ENCODE data around the gene CCL3.
"Not testable (repeated sequence)": the region's sequence is repeated elsewhere in the genome, so short reads cannot be mapped to it uniquely, and the experiment has no call there.

The CCL3 gene

DNA sequence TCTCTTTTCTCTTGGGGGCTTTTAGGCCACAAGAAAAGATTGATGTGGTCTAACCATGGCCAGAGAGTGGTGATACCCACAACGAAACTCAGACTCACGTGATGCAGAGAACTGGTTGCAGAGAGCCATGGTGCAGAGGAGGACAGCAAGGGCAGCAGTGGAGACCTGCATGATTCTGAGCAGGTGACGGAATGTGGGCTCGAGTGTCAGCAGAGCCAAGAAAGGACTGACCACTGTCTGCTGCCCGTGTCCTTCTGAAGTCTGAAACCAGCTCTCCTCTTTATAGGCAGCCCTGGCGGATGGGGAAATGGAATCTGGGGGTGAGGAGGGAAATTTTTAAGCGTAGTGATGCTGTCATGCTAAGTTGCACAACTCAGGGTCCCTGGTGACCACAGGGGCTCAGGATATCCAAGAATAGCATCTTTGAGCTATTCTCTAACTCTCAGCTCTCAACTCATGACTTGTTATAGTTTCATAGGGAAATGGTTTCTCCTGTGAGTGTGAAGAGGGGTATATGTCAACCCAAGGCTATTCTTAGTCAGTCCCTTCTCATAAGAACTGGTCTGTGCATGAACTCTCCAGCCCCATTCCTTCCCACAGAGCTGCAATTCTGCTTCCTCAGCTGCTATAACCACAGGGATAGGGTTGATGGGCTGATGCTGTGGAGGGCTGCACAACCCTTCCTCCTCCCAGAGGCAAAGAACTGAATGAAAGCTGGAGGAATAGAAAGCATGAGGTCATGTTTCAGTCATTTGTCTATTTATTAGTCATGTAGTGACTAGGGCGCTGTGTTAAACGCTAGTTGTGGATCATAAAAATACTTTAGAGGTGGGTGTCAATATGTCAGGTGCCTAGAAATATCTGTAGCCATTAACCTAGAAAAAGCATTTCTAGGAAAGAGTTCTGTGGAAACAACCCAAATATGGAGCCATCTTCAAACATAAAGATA, at the start of gene CCL3:
Gene CCL3 (minus strand): TSS at position 256 of the 949 bp plus-strand sequence. CDS start 85 bp downstream, at position 171.
- DNase-seq: no peak

DNA sequence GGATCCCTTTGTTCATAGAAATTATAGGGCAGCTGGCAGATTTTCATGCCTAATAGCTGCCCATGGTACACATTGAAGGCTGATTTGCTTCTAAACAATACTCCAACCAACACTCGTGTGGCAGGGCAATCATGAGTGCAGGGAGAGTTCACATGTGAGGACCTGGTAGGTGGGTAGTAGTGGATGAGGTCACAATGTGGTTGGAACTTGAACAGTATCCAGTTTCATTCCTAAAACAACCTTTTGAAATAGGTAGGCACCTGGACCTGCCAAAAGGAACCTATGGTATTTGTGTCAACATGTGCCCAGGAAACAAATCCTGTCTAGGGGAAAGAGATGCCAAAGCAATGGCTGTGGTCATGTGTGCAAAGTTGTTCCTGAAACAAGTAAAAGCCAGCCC, 46.5 kb upstream of the CCL3 start:
- no peak for DNase-seq

DNA sequence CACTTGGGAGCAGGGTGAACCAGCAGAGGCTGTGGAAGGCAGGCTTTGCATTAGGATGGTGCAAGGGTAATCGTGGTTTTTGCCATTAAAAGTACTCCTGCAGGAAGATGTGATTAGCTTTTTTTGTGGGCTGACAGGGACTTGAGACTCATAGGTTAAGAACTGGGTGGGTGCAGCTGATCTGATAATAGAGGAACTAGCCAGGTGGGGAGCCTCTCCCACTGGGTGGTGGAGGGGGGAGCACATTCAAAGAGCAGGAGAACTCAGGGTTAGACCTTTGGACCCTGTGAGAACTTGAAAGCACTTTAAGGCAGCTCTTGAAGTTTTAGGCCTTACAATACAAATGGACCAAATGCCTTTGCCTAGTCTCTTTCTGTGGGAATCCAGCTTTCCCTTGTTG, 46.1 kb upstream of the CCL3 start:
- no peak for DNase-seq

DNA sequence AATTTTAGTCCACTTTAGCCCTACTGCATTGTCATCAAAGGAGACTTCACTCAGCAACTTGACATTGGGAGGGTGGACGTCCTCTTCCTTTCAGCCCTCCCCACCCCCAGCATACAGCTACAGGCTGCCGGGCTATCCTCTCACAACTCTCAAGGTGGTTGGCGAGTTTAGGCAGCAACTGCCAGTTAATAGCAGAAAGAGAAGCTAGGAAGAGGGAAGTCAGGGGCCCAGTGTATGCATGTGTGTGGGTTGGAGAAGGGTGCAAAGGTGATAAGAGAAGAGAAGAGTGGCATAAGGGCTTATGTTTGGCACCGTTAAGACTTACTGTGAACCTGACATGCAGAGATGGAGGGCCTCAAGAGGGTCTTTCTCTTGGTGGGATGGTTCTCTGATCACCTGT, 45.5 kb upstream of the CCL3 start:
- no peak for DNase-seq

DNA sequence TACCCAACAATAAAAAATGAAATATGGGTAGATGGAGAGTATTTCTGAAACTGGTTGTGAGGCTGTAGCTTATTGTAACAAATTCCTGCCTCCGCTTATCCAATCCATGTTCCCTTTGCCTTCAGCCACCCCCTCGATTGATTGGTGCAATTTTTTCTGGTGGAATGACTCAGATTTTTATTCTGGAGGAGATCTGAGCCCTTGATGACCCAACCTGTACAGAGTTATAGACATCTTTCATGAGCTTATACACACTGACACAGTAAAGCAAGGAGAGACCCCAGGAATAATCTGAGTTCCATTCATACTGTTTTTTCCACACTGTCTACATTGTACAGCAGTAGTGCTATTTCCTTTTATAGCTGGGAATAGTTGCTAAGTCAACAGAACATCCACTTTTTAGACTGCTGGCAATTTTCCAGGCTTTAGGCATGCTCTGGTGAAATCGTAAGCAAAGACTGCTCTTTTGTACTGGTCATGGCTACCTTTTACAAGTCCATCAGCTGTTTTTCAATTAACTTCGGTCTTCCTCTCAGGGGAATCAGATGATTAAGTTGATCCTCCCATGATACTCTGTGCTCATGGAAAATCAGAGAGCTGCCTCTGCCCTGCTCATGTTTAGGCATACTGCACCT, 43.8 kb upstream of the CCL3 start:
- no peak for DNase-seq

DNA sequence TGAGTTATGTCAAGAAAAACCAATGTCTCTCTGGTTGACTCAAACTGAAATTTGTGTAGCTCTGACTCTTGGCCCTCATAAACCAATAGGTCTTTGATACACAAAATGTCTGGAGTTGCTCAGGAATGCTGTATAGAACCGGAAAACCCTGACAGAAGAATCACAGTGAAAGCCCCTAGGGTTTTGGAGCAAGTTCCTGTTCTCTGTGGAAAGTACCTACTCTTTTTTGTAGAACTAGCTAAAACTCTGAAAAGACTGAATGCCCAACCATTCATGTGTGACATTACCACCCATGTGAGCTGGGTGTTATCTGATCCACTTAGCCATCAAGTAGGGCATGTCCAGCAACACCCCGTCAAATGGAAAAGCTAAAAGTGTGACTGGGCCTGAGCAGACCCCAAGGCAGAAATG, 42.5 kb upstream of the CCL3 start:
- DNase-seq: no peak

DNA sequence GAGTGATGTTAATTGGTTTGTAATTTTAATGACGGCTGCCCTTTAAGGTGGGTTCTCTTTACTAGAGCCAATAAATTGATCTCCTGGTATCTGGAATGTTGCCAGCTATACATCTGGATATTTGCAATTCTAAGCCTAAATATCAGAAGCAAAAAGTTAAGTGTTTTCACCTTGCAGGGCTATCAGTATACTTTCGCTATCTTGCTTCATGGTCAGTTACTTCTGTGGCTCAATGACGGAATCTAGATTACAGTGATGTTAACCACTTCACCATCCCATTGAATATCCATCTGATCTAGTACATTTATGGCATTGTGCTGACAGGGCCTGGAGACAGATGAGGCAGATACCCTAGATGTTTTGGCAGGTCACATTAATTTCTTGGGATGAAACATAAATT, 42.0 kb upstream of the CCL3 start:
- no peak for DNase-seq

DNA sequence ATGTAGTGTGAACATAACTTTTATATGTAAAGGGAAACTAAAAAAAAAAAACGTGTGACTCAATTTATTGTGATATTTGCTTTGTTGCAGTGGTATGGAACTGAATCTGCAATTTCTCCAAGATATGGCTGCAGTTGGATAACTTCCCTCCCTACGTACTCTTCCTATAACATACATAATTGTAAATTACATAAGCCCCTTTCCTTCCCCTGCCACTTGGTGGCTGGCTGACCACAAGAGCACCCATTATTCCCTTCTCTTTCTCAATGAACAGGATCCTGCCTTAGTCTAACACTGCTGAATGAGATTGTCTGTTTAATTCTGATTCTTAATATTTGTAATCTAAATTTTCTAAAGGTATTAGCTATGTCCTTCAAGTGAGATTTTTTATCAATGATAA, 41.5 kb upstream of the CCL3 start:
- DNase-seq: no peak

DNA sequence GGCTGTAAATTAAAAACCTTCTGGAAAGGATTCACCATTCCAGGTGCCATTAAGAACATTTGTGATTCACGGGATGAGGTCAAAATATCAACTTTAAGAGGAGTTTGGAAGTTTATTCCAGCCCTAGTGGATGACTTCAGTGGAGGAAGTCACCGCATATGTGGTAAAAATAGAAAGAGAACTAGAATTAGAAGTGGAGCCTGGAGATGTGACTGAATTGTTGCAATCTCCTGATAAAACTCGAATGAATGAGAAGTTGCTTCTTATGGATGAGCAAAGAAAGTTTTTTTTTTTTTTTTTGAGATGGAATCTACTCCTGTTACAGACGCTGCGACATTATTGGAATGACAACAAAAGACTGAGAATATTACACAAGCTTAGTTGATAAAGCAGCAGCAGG, 40.4 kb upstream of the CCL3 start:
- DNase-seq: no peak

DNA sequence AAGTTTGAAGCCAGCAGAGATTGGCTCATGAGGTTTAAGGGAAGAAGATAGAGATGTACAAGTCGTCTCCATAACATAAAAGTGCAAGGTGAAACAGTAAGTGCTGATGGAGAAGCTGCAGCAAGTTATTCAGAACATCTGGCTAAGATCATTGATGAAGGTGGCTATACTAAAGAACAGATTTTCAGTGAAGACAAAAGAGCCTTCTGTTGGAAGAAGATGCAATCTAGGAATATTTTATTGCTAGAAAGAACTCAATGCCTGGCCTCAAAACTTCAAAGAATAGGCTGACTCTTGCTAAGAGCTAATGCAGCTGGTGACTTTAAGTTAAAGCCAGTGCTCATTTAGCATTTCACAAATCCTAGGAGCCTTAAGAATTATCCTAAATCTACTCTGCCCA, 39.7 kb upstream of the CCL3 start:
- DNase-seq: no peak

DNA sequence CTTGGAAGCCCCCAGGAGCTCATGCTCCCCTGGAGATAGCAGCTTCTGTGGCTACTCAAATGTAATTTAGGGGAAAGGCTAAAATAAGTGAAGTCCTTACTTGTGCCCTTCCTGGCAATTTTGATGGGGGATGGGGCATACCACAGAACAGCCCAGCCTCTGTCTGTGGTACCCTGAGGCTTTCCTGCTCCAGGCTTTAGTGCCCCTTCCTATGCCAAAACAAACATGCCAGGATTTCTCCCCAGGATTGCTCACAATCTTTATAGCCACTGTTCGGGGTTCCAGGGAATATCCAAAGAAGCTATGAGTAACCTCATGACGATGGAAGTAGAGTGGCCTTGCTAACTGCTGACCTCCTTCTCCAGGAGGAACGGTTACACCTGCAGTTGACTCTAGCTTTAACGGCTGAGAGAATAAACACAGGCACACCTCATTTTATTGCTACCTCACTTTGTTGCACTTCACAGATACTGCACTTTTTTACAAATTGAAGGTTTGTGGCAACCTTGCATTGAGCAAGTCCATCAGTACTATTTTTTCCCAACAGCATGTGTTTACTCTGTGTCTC, 38.6 kb upstream of the CCL3 start:
- DNase-seq: no peak

DNA sequence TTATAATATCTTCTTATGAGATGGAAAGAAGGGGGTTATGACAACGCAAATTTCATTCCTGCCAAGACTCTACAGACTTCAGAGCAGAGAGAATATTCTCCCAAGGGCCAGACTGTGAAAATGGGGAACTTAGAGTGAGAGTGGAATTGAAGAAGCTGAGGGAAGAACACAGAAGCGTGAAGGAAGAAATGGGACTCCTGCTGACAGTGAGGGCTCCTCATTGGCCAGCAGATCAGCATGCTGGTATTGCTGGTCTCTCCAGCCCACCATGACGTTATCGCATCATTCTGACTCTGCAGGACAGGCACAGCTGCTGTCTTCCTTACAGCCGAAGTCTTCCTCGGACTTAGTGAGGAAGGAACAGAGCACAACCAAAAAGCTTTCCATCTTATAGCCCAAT, 38.0 kb upstream of the CCL3 start:
- DNase-seq: no peak

DNA sequence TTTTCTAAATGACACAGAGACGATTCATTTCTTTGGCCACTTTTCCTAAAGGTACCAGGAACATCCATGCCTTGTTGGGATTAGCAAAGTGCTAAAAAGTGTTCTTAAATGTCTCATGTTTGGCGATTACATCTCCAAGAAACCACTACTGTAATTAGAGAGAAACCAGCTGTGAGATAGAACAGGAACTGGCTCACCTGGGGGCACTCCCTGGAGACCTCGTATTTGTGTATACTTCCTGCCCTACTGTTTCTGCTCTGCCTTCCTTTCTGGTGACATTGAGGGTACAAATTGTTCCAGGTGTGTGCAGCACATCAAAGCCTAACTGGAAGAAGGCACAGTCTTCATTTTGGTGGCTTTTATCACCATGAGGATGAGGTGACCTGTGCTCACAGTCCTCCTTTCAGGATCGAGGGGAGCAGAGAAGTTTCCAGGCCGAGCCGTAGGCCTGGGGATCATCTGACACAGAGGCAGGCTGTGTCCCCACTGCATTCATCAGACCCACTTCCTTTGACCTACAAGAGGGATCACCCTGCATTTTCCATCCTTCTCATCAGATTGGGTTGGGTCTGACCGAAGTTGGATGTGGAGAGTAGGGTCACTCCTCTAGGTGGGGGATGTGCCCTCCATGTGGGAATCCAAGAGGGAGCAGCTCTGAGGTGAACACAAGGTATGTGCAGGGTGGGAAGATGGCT, 37.4 kb upstream of the CCL3 start:
- DNase-seq: no peak

DNA sequence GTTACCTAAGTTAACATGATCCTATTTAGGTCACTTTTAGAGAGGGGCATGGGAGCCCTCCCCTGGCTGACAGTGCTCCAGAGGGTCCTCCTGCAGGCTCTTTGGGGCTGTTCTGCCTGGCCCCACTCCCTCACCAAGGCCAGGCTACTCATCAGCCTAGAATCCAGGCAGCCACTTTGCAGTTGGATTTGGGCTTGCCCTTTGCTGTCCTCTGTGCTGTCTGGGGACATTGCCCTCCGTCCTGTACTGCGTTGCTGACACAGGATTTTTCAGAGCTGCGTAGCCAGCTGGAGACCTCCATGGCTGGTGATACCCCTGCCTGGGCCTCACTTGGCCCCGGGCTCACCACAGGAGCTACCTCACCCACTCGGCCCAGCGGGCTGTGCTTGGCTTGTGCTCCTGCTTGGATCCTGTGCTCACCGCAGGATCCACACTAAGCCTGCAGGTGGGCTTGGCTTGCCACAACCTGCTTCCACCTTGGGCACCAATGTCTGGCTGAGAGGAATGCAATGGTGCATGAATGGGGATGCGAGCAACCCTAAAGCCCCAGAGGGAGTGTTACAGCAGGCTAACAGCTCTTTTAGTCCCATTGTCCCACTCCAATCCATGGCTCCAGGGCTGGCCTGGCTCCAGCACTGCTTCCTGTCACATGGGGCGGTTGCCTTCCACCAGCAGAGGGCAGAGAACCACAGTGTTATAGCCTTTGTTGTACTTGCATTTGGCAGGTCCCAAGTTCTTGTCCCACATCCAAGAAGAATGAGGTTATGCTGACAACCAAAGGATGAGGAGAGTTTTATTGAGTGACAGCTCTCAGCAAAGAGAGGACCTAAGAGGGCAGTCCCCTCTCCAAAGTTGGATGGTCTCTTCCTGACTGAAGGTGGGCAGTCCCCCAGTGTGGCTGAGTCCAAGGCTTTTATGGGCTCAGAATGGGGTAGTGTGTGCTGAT, 35.2 kb upstream of the CCL3 start:
- no peak for DNase-seq

DNA sequence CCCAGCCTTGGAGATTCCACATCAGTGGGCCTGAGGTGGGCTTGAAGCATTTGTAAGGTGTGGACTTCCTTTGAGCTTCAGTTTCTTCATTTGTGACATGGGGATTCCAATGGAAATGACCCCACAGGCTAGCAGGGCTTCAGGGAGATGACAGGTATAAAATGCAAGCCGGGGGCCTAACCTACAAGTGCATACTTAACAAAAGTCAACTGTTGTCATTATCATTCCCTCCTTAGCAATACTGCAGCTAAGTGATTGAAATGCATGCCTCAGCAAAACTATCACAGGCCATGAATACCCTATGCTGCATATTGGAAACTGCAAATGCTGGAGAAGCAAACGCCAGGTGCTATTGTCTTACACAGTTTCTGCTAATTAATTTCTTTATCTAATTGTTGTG, 33.5 kb upstream of the CCL3 start:
- no peak for DNase-seq

DNA sequence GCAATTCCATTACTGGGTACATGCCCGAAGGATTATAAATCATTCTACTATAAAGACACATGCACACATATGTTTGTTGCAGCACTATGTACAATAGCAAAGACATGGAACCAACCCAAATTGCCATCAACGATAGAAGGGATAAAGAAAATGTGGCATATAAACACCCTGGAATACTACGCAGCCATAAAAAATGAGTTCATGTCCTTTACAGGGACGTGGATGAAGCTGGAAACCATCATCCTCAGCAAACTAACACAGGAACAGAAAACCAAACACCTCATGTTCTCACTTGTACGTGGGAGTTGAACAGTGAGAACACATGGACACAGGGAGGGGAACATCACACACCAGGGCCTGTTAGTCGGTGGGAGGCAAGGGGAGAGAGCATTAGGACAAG, 31.2 kb upstream of the CCL3 start:
- DNase-seq: not testable (repeated sequence)

DNA sequence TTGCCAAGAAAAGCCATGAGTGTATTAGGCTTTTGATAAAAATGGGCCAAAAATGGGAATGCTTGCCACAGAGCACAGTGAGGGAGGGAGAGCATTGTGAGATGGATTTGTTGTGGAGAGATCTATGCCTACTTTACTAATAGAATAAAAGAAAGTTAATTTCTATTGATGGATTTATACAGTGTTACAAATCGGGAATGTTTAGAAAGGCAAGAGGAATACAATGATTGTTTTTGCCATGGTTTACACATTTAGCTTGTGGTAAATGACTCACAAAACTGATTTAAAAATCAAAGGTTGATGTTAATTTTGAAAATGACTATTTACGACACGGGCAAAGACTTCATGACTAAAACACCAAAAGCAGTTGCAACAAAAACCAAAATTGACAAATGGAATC, 30.3 kb upstream of the CCL3 start:
- DNase-seq: no peak

DNA sequence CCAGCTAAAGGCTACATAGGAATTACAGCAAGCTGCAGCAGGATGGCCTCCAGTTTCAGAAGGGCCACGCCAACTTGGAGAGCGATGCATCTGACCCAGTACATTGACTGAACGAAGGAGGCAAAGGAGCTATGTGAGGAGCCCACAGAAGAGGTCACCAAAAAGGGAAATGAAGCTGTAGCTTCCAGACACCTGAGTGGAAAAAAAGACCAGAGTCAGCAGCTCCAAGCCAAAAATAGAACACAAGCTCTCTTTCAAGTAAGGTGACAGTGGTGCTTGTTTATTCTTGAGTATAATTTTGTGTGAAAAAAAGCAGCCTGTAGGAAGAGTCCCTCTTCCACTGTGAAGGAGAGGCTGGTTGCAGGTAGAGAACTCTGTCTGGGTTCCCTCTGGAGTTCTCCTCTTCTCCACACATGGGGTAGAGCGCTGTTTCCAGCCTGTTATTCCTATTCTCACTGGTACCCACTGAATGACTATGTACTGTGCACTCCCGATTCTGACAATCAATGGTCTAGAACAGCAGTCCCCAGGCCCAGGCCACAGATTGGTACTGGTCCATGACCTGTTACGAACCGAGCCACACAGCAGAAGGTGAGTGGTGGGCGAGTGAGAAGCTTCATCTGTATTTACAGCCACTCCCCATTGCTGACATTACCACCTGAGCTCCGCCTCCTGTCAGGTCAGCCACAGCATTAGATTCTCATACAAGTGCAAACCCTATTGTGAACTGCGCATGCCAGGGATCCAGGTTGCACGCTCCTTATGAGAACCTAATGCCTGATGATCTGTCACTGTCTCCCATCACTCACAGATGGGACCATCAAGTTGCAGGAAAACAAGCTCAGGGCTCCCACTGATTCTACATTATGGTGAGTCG, 28.8 kb upstream of the CCL3 start:
- DNase-seq: no peak

DNA sequence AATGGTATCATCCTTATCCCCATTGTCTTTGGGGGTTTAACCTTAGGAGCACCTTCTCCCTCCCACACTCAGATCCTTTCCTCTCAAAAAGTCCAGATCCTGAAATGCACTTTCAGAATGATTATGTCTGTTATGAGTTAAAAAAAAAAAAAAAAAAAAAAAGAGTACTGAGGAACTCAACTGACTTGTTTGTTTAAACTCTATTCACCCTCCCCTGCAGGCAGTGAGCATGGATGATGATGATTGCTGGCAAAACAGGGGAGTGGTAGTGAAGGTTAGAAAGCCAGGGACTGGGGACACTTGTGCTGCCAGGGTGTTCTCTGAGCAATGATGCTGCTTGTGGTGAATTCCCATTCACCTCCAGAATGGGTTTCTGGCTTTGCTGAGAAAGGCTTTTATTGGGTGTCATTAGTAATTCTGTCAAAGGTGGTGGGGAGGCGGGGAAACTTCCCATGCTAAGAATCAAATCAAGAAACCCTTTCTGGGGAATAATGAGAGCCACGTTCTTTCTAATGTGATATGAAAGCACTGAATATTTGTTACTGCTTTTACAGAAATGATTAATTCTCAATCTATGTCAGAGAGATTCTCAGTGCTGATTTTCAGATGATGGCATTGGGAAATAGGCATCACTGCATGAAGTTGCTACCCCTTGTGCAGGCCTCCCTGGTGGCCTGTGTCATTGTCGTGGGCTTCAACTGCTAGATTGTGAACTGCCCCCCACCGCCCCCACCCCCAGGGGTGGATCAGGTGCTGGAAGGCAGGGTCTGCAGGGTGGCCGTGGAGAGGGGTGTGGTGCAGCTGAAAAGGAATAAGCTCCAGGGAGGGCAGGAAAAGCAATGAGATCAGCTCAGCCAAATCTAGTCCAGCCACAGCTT, 27.8 kb upstream of the CCL3 start:
- no peak for DNase-seq

DNA sequence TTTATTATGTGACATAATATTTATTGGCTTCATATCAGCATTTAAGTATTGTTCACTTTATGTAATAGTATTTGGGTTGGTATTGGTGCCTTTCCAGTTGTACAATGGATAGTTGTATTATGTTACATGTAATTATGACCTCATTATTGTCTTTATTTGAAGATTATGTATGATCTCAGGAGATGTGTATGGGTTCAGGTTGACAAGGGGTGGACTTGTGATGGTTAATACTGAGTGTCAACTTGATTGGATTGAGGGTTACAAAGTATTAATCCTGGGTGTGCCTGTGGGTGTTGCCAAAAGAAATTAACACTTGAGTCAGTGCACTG, 25.7 kb upstream of the CCL3 start:
- not testable (repeated sequence) for DNase-seq
